Mesenchymal stem cell (in vitro differentiated cells and primary cell): ENCODE results near the gene TMEM175.

ENCODE experiments used
- DNase-seq: peaks from one replicate; pipeline ENCODE4 v3.0.0-alpha.2; 2013
- H2AFZ ChIP-seq: one replicate; pipeline ENCODE4 v1.6.1; 2013; ENCODE audit warnings: low read depth, mild to moderate bottlenecking, control low read depth, inconsistent platforms, low read length, moderate library complexity
- H2AK5ac ChIP-seq: 2 replicates; pipeline ENCODE4 v1.6.1; 2013; ENCODE audit warnings: low read length, moderate library complexity, mild to moderate bottlenecking, inconsistent platforms; ENCODE audit not compliant: severe bottlenecking
- H2BK120ac ChIP-seq: one replicate; pipeline ENCODE4 v1.6.1; 2013; ENCODE audit warnings: low read depth, mild to moderate bottlenecking, inconsistent platforms, low read length, moderate library complexity
- H2BK12ac ChIP-seq, 2 experiments: one replicate each; pipeline ENCODE4 v1.6.1; 2013; ENCODE audit warnings: inconsistent platforms in 2 of 2, low read length in 2 of 2, mild to moderate bottlenecking in 2 of 2, moderate library complexity in 2 of 2, control low read depth in 1 of 2
- H2BK15ac ChIP-seq: one replicate; pipeline ENCODE4 v1.6.1; 2013; ENCODE audit warnings: mild to moderate bottlenecking, low read depth, inconsistent platforms; ENCODE audit not compliant: poor library complexity, severe bottlenecking
- H2BK5ac ChIP-seq: 2 replicates; pipeline ENCODE4 v1.6.1; 2013; ENCODE audit warnings: low read depth, mild to moderate bottlenecking, low read length, control low read depth, inconsistent platforms; ENCODE audit not compliant: poor library complexity, severe bottlenecking
- H3K14ac ChIP-seq, 2 experiments: one replicate each; pipeline ENCODE4 v1.6.1; 2013; ENCODE audit warnings: inconsistent platforms in 2 of 2, low read length in 2 of 2, control low read depth in 1 of 2, mild to moderate bottlenecking in 1 of 2, moderate library complexity in 1 of 2
- H3K18ac ChIP-seq, 2 experiments: one replicate each; pipeline ENCODE4 v1.6.1; 2013; ENCODE audit warnings: inconsistent platforms in 2 of 2, low read length in 2 of 2, control low read depth in 1 of 2, low read depth in 1 of 2, mild to moderate bottlenecking in 1 of 2
- H3K23ac ChIP-seq, 2 experiments: one replicate each; pipeline ENCODE4 v1.6.1; 2013; ENCODE audit warnings: inconsistent platforms in 2 of 2, low read length in 2 of 2, mild to moderate bottlenecking in 2 of 2, moderate library complexity in 2 of 2, control low read depth in 1 of 2
- H3K27ac ChIP-seq: 2 replicates; pipeline ENCODE4 v1.5.1; 2013; ENCODE audit warnings: mild to moderate bottlenecking, moderate library complexity, low read length, control low read depth, inconsistent platforms; ENCODE audit not compliant: poor library complexity, severe bottlenecking
- H3K27me3 ChIP-seq, 2 experiments: 2 replicates each; pipeline versions ENCODE4 v1.6.1 to v1.7.0; 2013; ENCODE audit warnings: low read length in 2 of 2, mild to moderate bottlenecking in 2 of 2, moderate library complexity in 2 of 2, control low read depth in 1 of 2, inconsistent platforms in 1 of 2; ENCODE audit not compliant: control insufficient read depth in 1 of 2, insufficient read depth in 1 of 2
- H3K36me3 ChIP-seq, 2 experiments: 2 replicates each; pipeline versions ENCODE4 v1.6.1 to v1.7.0; 2013; ENCODE audit warnings: low read length in 2 of 2, control low read depth in 1 of 2, inconsistent platforms in 1 of 2, low read depth in 1 of 2, mild to moderate bottlenecking in 1 of 2; ENCODE audit not compliant: insufficient read depth in 2 of 2, control insufficient read depth in 1 of 2
- H3K4ac ChIP-seq, 2 experiments: one replicate each; pipeline ENCODE4 v1.6.1; 2013; ENCODE audit warnings: inconsistent platforms in 2 of 2, low read length in 2 of 2, mild to moderate bottlenecking in 2 of 2, moderate library complexity in 2 of 2, control low read depth in 1 of 2, low read depth in 1 of 2
- H3K4me1 ChIP-seq: 2 replicates; pipeline ENCODE4 v1.6.1; 2013; ENCODE audit warnings: low read depth, low read length, control low read depth; ENCODE audit not compliant: control insufficient read depth, insufficient read depth
- H3K4me2 ChIP-seq: 2 replicates; pipeline ENCODE4 v1.6.1; 2013; ENCODE audit warnings: low read length, mild to moderate bottlenecking, inconsistent platforms; ENCODE audit not compliant: poor library complexity, severe bottlenecking
- H3K4me3 ChIP-seq, 2 experiments: 2 replicates each; pipeline versions ENCODE4 v1.5.1 to v1.7.0; 2013; ENCODE audit warnings: low read length in 2 of 2, mild to moderate bottlenecking in 2 of 2, control low read depth in 1 of 2, low read depth in 1 of 2; ENCODE audit not compliant: insufficient read depth in 1 of 2
- H3K79me1 ChIP-seq: replicated peaks from 2 replicates; pipeline ENCODE4 v1.6.1; 2013; ENCODE audit warnings: mild to moderate bottlenecking, control low read depth, low read length, inconsistent platforms; ENCODE audit not compliant: poor library complexity, severe bottlenecking
- H3K9ac ChIP-seq: 2 replicates; pipeline ENCODE4 v1.7.0; 2013; ENCODE audit warnings: mild to moderate bottlenecking, low read length, moderate library complexity
- H3K9me3 ChIP-seq: 2 replicates; pipeline ENCODE4 v1.7.0; 2013; ENCODE audit warnings: mild to moderate bottlenecking, low read length; ENCODE audit not compliant: control insufficient read depth
- H4K8ac ChIP-seq: one replicate; pipeline ENCODE4 v1.6.1; 2013; ENCODE audit warnings: inconsistent platforms, mild to moderate bottlenecking, low read length, moderate library complexity
- H4K91ac ChIP-seq: one replicate; pipeline ENCODE4 v1.6.1; 2013; ENCODE audit warnings: mild to moderate bottlenecking, low read length, inconsistent platforms
- WGBS: methylation state at CpG from one replicate; pipeline ENCODE4 v1.1.7; 2013; ENCODE audit warnings: mixed read lengths; 5-methylcytosine and 5-hydroxymethylcytosine counted together

The TMEM175 gene

GRCh38 chr4:954211-955020 lies 22.2 kb downstream of the TMEM175 start:
- no peak overlapping the region for H3K4ac ChIP-seq
- 93% methylated on average over 15 of the region's 17 CpGs for WGBS

GRCh38 chr4:955161-955921 lies 23.1 kb downstream of the TMEM175 start:
- Histone ChIP-seq H2BK5ac (no peak overlapping the region), H2BK12ac (no peak overlapping the region), H3K14ac (no peak overlapping the region), H3K23ac (no peak overlapping the region), H3K36me3 (peaks cover 42 to 80% of the 10 kb centered on the region in 2 experiments), H4K91ac (no peak overlapping the region), H3K79me1 (no peaks in the 10 kb centered on the region), H2AK5ac (no peak overlapping the region), H3K4me2 (no peak overlapping the region), H3K9me3 (no peaks in the 10 kb centered on the region), H2AFZ (no peak overlapping the region), H2BK120ac (no peak overlapping the region), H3K4me3 (no peak overlapping the region), H3K4me1 (peaks cover 2% of the 10 kb centered on the region), H3K27ac (no peak overlapping the region), H4K8ac (no peak overlapping the region), H3K4ac (no peak overlapping the region), H2BK15ac (no peak overlapping the region), H3K18ac (no peak overlapping the region), H3K27me3 (no peaks in the 10 kb centered on the region), H3K9ac (no peak overlapping the region)
- DNase-seq, result no peak
- 97% methylated on average over 33 of the region's 33 CpGs for WGBS

More at GRCh38 chr4:954211-955020, 22.2 kb downstream of the TMEM175 start:
- no peak overlapping the region for H3K4me2 ChIP-seq
- no peak overlapping the region for H3K4me3 ChIP-seq
- no peaks in the 10 kb centered on the region for H3K27me3 ChIP-seq
- H2AK5ac ChIP-seq, result no peak overlapping the region
- H3K18ac ChIP-seq, result no peak overlapping the region
- no peak overlapping the region for H4K91ac ChIP-seq
- no peak overlapping the region for H2BK15ac ChIP-seq
- H3K4me1 ChIP-seq, result peaks cover under 1% of the 10 kb centered on the region
- DNase-seq, result no peak
- H2BK120ac ChIP-seq, result no peak overlapping the region
- H3K36me3 ChIP-seq, result peaks cover 34 to 73% of the 10 kb centered on the region in 2 experiments
- no peaks in the 10 kb centered on the region for H3K79me1 ChIP-seq
- H3K14ac ChIP-seq, result no peak overlapping the region
- H4K8ac ChIP-seq, result no peak overlapping the region
- no peak overlapping the region for H3K23ac ChIP-seq
- H2BK5ac ChIP-seq, result no peak overlapping the region
- no peak overlapping the region for H3K27ac ChIP-seq
- H2AFZ ChIP-seq, result no peak overlapping the region
- no peak overlapping the region for H3K9ac ChIP-seq
- no peaks in the 10 kb centered on the region for H3K9me3 ChIP-seq
- no peak overlapping the region for H2BK12ac ChIP-seq

GRCh38 chr4:955931-956381 lies 23.7 kb downstream of the TMEM175 start:
- 94% methylated on average over 12 of the region's 12 CpGs for WGBS
- Histone ChIP-seq H3K18ac (no peak overlapping the region), H3K79me1 (no peaks in the 10 kb centered on the region), H4K8ac (no peak overlapping the region), H3K4me3 (no peak overlapping the region), H3K23ac (no peak overlapping the region), H2BK5ac (no peak overlapping the region), H4K91ac (no peak overlapping the region), H2AK5ac (no peak overlapping the region), H3K4ac (no peak overlapping the region), H3K14ac (no peak overlapping the region), H3K36me3 (peaks cover 48 to 83% of the 10 kb centered on the region in 2 experiments), H3K27me3 (no peaks in the 10 kb centered on the region), H2BK120ac (no peak overlapping the region), H3K9ac (no peak overlapping the region), H3K4me1 (peaks cover 2% of the 10 kb centered on the region), H3K27ac (no peak overlapping the region), H2AFZ (no peak overlapping the region), H3K9me3 (no peaks in the 10 kb centered on the region), H2BK15ac (no peak overlapping the region), H3K4me2 (no peak overlapping the region), H2BK12ac (no peak overlapping the region)
- no peak for DNase-seq

- 85% methylated on average over 14 of the region's 14 CpGs for WGBS
- Histone ChIP-seq H2BK5ac (no peak overlapping the region), H2BK12ac (no peak overlapping the region), H4K8ac (no peak overlapping the region), H3K27me3 (no peaks in the 10 kb centered on the region), H2AFZ (no peak overlapping the region), H3K18ac (no peak overlapping the region), H2AK5ac (no peak overlapping the region), H3K4me2 (no peak overlapping the region), H2BK120ac (no peak overlapping the region), H3K9ac (no peak overlapping the region), H3K36me3 (peaks cover 52 to 85% of the 10 kb centered on the region in 2 experiments), H3K14ac (no peak overlapping the region), H3K4me3 (no peak overlapping the region), H3K79me1 (no peaks in the 10 kb centered on the region), H3K23ac (no peak overlapping the region), H3K27ac (no peak overlapping the region), H3K4ac (no peak overlapping the region), H3K9me3 (no peaks in the 10 kb centered on the region), H2BK15ac (no peak overlapping the region), H4K91ac (no peak overlapping the region), H3K4me1 (peaks cover 2% of the 10 kb centered on the region)
- DNase-seq, result no peak
These were observed 24.4 kb downstream of the TMEM175 start for GRCh38 chr4:956531-957230.
